Glutamatergic neuron (in vitro differentiated cells): ENCODE results near the gene ARL15. TPM values are rescaled to one million over a fixed set of nuclear protein-coding genes. Genes with fewer than 3 reads are reported as not detected.

Experiments
- DNase-seq: peaks from one replicate; pipeline ENCODE4 v3.0.0; 2022
- H3K27ac Mint-ChIP-seq: one replicate; pipeline ENCODE4 v1.8.0; 2020; ENCODE audit warnings: mild to moderate bottlenecking, mixed read lengths, inconsistent platforms; ENCODE audit not compliant: unreplicated experiment
- H3K27me3 Mint-ChIP-seq: one replicate; pipeline ENCODE4 v1.8.0; 2020; ENCODE audit warnings: mild to moderate bottlenecking, moderate library complexity, mixed read lengths, inconsistent platforms; ENCODE audit not compliant: unreplicated experiment
- H3K36me3 Mint-ChIP-seq: one replicate; pipeline ENCODE4 v1.8.0; 2020; ENCODE audit warnings: mild to moderate bottlenecking, mixed read lengths, inconsistent platforms; ENCODE audit not compliant: unreplicated experiment
- H3K4me1 Mint-ChIP-seq: one replicate; pipeline ENCODE4 v1.8.0; 2020; ENCODE audit warnings: mild to moderate bottlenecking, low read depth, mixed read lengths, inconsistent platforms; ENCODE audit not compliant: unreplicated experiment
- H3K4me3 Mint-ChIP-seq: one replicate; pipeline ENCODE4 v1.8.0; 2020; ENCODE audit warnings: mild to moderate bottlenecking, mixed read lengths, inconsistent platforms; ENCODE audit not compliant: unreplicated experiment
- H3K9me3 Mint-ChIP-seq: one replicate; pipeline ENCODE4 v1.8.0; 2020; ENCODE audit warnings: mild to moderate bottlenecking, moderate library complexity, mixed read lengths, inconsistent platforms; ENCODE audit not compliant: unreplicated experiment
- CTCF ChIP-seq: fragments of 200-600 bp; sonication (generic); IDR thresholded peaks from one replicate; pipeline ENCODE4 v1.5.0; 2021; ENCODE audit not compliant: partially characterized antibody, unreplicated experiment
- total RNA-seq: library from RNA; stranded (reverse); fragmentation: NEBNext Ultra II Directional; extraction: Animal tissue kit (Norgen Biotek cat#: 25700); gene quantifications from one replicate; pipeline ENCODE4 v1.2.1, GENCODE V29; 2021; ENCODE audit not compliant: unreplicated experiment

The ARL15 gene
- total RNA-seq, 1 donor from 2014 or later, result 37.4 TPM

GRCh38 chr5:54040804-54041203, 269.6 kb downstream of the ARL15 start:
- Mint-ChIP-seq H3K9me3 (no peaks in the 10 kb centered on the region), H3K4me1 (no peaks in the 10 kb centered on the region), H3K27ac (no peak overlapping the region), H3K4me3 (no peak overlapping the region), H3K36me3 (no peaks in the 10 kb centered on the region), H3K27me3 (no peaks in the 10 kb centered on the region)
- DNase-seq, result no peak
- no peak for TF ChIP-seq CTCF

GRCh38 chr5:54040018-54040417, 270.4 kb downstream of the ARL15 start:
- Mint-ChIP-seq H3K4me1 (no peaks in the 10 kb centered on the region), H3K36me3 (no peaks in the 10 kb centered on the region)

GRCh38 chr5:54037205-54037604, 273.2 kb downstream of the ARL15 start:
- no peak for DNase-seq
- Mint-ChIP-seq H3K36me3 (no peaks in the 10 kb centered on the region), H3K27ac (no peak overlapping the region), H3K4me3 (no peak overlapping the region), H3K27me3 (peaks cover 2% of the 10 kb centered on the region), H3K4me1 (no peaks in the 10 kb centered on the region), H3K9me3 (no peaks in the 10 kb centered on the region)
- no peak for TF ChIP-seq CTCF

More at GRCh38 chr5:54040018-54040417, 270.4 kb downstream of the ARL15 start:
- no peak for DNase-seq
- H3K27me3 Mint-ChIP-seq, result no peaks in the 10 kb centered on the region
- no peak for TF ChIP-seq CTCF
- no peaks in the 10 kb centered on the region for H3K9me3 Mint-ChIP-seq
- H3K4me3 Mint-ChIP-seq, result no peak overlapping the region
- H3K27ac Mint-ChIP-seq, result no peak overlapping the region

GRCh38 chr5:54030981-54031380, 279.4 kb downstream of the ARL15 start:
- no peak for TF ChIP-seq CTCF
- Mint-ChIP-seq H3K4me1 (no peaks in the 10 kb centered on the region), H3K9me3 (no peaks in the 10 kb centered on the region), H3K27ac (no peak overlapping the region), H3K27me3 (peaks cover 2% of the 10 kb centered on the region), H3K36me3 (no peaks in the 10 kb centered on the region), H3K4me3 (no peak overlapping the region)
- DNase-seq, result no peak

GRCh38 chr5:54024466-54024865, 285.9 kb downstream of the ARL15 start:
- TF ChIP-seq CTCF, result no peak
- no peak overlapping the region for H3K4me3 Mint-ChIP-seq
- no peaks in the 10 kb centered on the region for H3K9me3 Mint-ChIP-seq
- no peak for DNase-seq
- no peaks in the 10 kb centered on the region for H3K27me3 Mint-ChIP-seq
- H3K36me3 Mint-ChIP-seq, result no peaks in the 10 kb centered on the region
- no peak overlapping the region for H3K27ac Mint-ChIP-seq
- no peaks in the 10 kb centered on the region for H3K4me1 Mint-ChIP-seq
